Suprapubic skin (tissue), 4 donors: ENCODE data around the gene PGC. TPM values are rescaled to one million over a fixed set of nuclear protein-coding genes. Genes with fewer than 3 reads are reported as not detected.

ENCODE experiments used
- DNase-seq, 2 donors: peaks; one replicate each; pipeline ENCODE4 v3.0.0-alpha.2; 2019; ENCODE audit warnings: low spot score in 2 of 2
- H3K27ac ChIP-seq: fragments of 200-600 bp; sonication (generic); one replicate; pipeline ENCODE4 v1.5.1; 2019
- H3K27me3 ChIP-seq: fragments of 200-600 bp; sonication (generic); one replicate; pipeline ENCODE4 v1.5.1; 2019
- H3K36me3 ChIP-seq: fragments of 200-600 bp; sonication (generic); one replicate; pipeline ENCODE4 v1.5.1; 2019
- H3K4me1 ChIP-seq: fragments of 200-600 bp; sonication (generic); one replicate; pipeline ENCODE4 v1.5.1; 2019
- H3K4me3 ChIP-seq: fragments of 200-600 bp; sonication (generic); one replicate; pipeline ENCODE4 v1.5.1; 2019; ENCODE audit warnings: mild to moderate bottlenecking
- H3K9me3 ChIP-seq: fragments of 200-600 bp; sonication (generic); one replicate; pipeline ENCODE4 v1.5.1; 2019
- CTCF ChIP-seq, 2 donors: fragments of 200-600 bp in 1 of 2; fragments of 450-650 bp in 1 of 2; sonication (generic) in 1 of 2; IDR thresholded peaks; one replicate each; pipeline ENCODE4 v1.5.1; 2016 to 2019; ENCODE audit warnings: antibody characterized with exemption in 2 of 2, mild to moderate bottlenecking in 1 of 2, moderate library complexity in 1 of 2
- EP300 ChIP-seq: sonication (generic); formaldehyde crosslinking; IDR thresholded peaks from one replicate; pipeline ENCODE4 v1.6.1; 2017; ENCODE audit warnings: antibody characterized with exemption
- POLR2A ChIP-seq, 2 donors: fragments of 450-650 bp; IDR thresholded peaks; one replicate each; pipeline ENCODE4 v1.6.1; 2017; ENCODE audit warnings: antibody characterized with exemption in 2 of 2, mild to moderate bottlenecking in 2 of 2, moderate library complexity in 2 of 2
- POLR2AphosphoS5 ChIP-seq, 3 donors: sonication (generic); formaldehyde crosslinking; IDR thresholded peaks; one replicate each; pipeline ENCODE4 v1.6.1; 2017; ENCODE audit warnings: antibody characterized with exemption in 3 of 3
- WGBS: methylation state at CpG from one replicate; pipeline ENCODE4 v1.1.5; 2018; 5-methylcytosine and 5-hydroxymethylcytosine counted together
- total RNA-seq, 4 donors: library from RNA; depleted of rRNA; stranded (reverse); fragments of >200 nt; gene quantifications; one replicate each; pipeline ENCODE4 v1.1.0, GENCODE V29; 2016

The PGC gene
- total RNA-seq, 4 donors from 2014 or later = not detected

GRCh38 chr6:41711323-41712038 is 35.7 kb downstream of the PGC start:
- peaks cover 74% of the 10 kb centered on the region for H3K4me1 ChIP-seq
- TF ChIP-seq POLR2AphosphoS5 (IDR thresholded peaks at IDR 0.05) (no peak), POLR2A (IDR thresholded peaks at IDR 0.05) (no peak), CTCF (IDR thresholded peaks at IDR 0.05) (no peak), EP300 (no peak)
- no peaks in the 10 kb centered on the region for H3K27me3 ChIP-seq
- no peak for DNase-seq
- H3K9me3 ChIP-seq = no peaks in the 10 kb centered on the region
- H3K4me3 ChIP-seq = no peak overlapping the region
- H3K27ac ChIP-seq = peak overlapping the region; percentile 79
- no peaks in the 10 kb centered on the region for H3K36me3 ChIP-seq
- 86% methylated on average over 9 of the region's 9 CpGs for WGBS

GRCh38 chr6:41709375-41709774 is 37.8 kb downstream of the PGC start:
- TF ChIP-seq POLR2AphosphoS5 (IDR thresholded peaks at IDR 0.05) (no peak), POLR2A (IDR thresholded peaks at IDR 0.05) (no peak), CTCF (IDR thresholded peaks at IDR 0.05) (no peak), EP300 (no peak)
- Histone ChIP-seq H3K4me1 (peaks cover 79% of the 10 kb centered on the region), H3K36me3 (no peaks in the 10 kb centered on the region), H3K27ac (no peak overlapping the region), H3K9me3 (no peaks in the 10 kb centered on the region), H3K4me3 (no peak overlapping the region), H3K27me3 (no peaks in the 10 kb centered on the region)
- DNase-seq = no peak
- WGBS = 91% methylated on average over 2 of the region's 2 CpGs

- H3K9me3 ChIP-seq = no peaks in the 10 kb centered on the region
- H3K4me3 ChIP-seq = no peak overlapping the region
- WGBS = 94% methylated on average over 3 of the region's 3 CpGs
- DNase-seq = no peak
- H3K4me1 ChIP-seq = peaks cover 78% of the 10 kb centered on the region
- TF ChIP-seq EP300 (no peak), CTCF (IDR thresholded peaks at IDR 0.05) (no peak), POLR2AphosphoS5 (IDR thresholded peaks at IDR 0.05) (no peak), POLR2A (IDR thresholded peaks at IDR 0.05) (no peak)
- no peak overlapping the region for H3K27ac ChIP-seq
- no peaks in the 10 kb centered on the region for H3K27me3 ChIP-seq
- no peaks in the 10 kb centered on the region for H3K36me3 ChIP-seq
Measured at GRCh38 chr6:41708856-41709255, 38.3 kb downstream of the PGC start.

GRCh38 chr6:41707565-41708200 is 39.5 kb downstream of the PGC start:
- no peak for DNase-seq
- H3K27ac ChIP-seq = peak overlapping the region; percentile 77
- H3K4me1 ChIP-seq = peaks cover 66% of the 10 kb centered on the region
- H3K27me3 ChIP-seq = no peaks in the 10 kb centered on the region
- no peaks in the 10 kb centered on the region for H3K9me3 ChIP-seq
- H3K36me3 ChIP-seq = peaks cover 5% of the 10 kb centered on the region
- 42% methylated on average over 14 of the region's 14 CpGs for WGBS
- no peak overlapping the region for H3K4me3 ChIP-seq
- no peak for TF ChIP-seq POLR2A (IDR thresholded peaks at IDR 0.05)
- no peak for TF ChIP-seq CTCF (IDR thresholded peaks at IDR 0.05)
- no peak for TF ChIP-seq POLR2AphosphoS5 (IDR thresholded peaks at IDR 0.05)
- no peak for TF ChIP-seq EP300

DNA sequence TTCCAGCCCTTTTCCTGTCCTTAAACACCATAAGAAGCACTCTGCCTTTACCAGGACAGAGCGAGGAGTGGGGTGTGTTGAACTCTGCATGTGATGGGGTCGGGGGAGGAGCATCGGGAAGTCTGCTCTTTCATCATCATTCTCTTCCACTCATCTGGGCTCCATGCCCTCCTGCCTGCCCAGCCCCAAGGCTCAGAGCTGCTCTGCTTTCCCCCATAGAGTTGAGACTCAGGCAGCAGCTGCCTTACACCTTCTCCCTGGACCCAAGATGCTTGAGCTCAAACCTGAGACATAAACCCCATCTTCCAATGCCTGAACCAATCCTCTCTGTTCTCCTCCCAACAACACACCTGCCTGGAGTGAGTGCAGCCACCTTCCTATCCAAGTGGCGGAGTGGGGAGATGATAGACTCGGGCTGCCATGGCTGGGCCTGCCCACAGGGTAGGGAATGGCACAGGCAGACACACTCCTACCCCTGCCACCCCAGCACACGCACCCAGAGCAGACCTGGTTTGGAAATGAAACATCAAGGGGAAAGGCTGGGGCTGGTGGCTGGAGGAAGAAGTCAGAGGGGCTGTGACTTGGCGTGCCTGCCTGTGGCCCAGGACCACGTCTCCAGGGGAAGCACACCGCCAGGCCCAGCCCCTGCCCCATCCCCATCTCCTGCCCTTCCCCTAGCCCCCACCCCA is 40.2 kb downstream of the PGC start:
- H3K4me1 ChIP-seq = peaks cover 59% of the 10 kb centered on the region
- DNase-seq = no peak
- peaks cover 5% of the 10 kb centered on the region for H3K36me3 ChIP-seq
- no peaks in the 10 kb centered on the region for H3K9me3 ChIP-seq
- peak overlapping the region; percentile 77 for H3K27ac ChIP-seq
- WGBS = 45% methylated on average over 9 of the region's 9 CpGs
- no peak overlapping the region for H3K4me3 ChIP-seq
- TF ChIP-seq CTCF (IDR thresholded peaks at IDR 0.05) (no peak), EP300 (no peak), POLR2AphosphoS5 (IDR thresholded peaks at IDR 0.05) (no peak), POLR2A (IDR thresholded peaks at IDR 0.05) (no peak)
- no peaks in the 10 kb centered on the region for H3K27me3 ChIP-seq
